Thoracic aorta (tissue), 2 donors: ENCODE data around the gene GPR156. TPM values are rescaled to one million over a fixed set of nuclear protein-coding genes. Genes with fewer than 3 reads are reported as not detected.

Source experiments
- ATAC-seq: fragments of 150-250 bp; one replicate; pipeline ENCODE4 v1.8.0; 2017; ENCODE audit warnings: low read depth; ENCODE audit not compliant: insufficient number of reproducible peaks, low FRiP score
- DNase-seq: peaks from one replicate; pipeline ENCODE4 v3.0.0-alpha.2; 2020; ENCODE audit warnings: low spot score
- H3K27ac ChIP-seq, 2 donors: fragments of 200-600 bp; sonication (generic); 1 replicate in 1 of 2; 2 replicates in 1 of 2; pipeline ENCODE4 v1.5.1; 2016; ENCODE audit warnings: mild to moderate bottlenecking in 2 of 2, moderate library complexity in 2 of 2
- H3K27me3 ChIP-seq: fragments of 200-600 bp; sonication (generic); replicated peaks from 2 replicates; pipeline ENCODE4 v1.6.0; 2016; ENCODE audit warnings: mild to moderate bottlenecking; ENCODE audit not compliant: insufficient read depth
- H3K36me3 ChIP-seq: fragments of 200-600 bp; sonication (generic); one replicate; pipeline ENCODE4 v1.5.1; 2016
- H3K4me1 ChIP-seq, 2 donors: fragments of 200-600 bp; sonication (generic); 1 replicate in 1 of 2; 2 replicates in 1 of 2; pipeline versions ENCODE4 v1.5.1 to v1.6.0; 2016; ENCODE audit warnings: low read depth in 2 of 2, mild to moderate bottlenecking in 1 of 2; ENCODE audit not compliant: control insufficient read depth in 1 of 2
- H3K4me3 ChIP-seq: fragments of 200-600 bp; sonication (generic); 2 replicates; pipeline ENCODE4 v1.5.1; 2016; ENCODE audit warnings: mild to moderate bottlenecking
- H3K9me3 ChIP-seq: fragments of 200-600 bp; sonication (generic); 2 replicates; pipeline ENCODE4 v1.5.1; 2016
- total RNA-seq, 2 donors: library from RNA; depleted of rRNA; stranded (reverse); fragments of >200 nt; gene quantifications; one replicate each; pipeline versions ENCODE4 v1.1.0 to v1.2.3, GENCODE V29; 2016
- TF ChIP-seq, protein P1 (sequence below): fragments of 200-600 bp; sonication (generic); IDR thresholded peaks from one replicate; pipeline ENCODE4 v1.5.1; 2019; ENCODE audit warnings: antibody characterized with exemption

The GPR156 gene
- total RNA-seq, 2 donors from 2014 or later = 0.27 to 0.35 TPM

DNA sequence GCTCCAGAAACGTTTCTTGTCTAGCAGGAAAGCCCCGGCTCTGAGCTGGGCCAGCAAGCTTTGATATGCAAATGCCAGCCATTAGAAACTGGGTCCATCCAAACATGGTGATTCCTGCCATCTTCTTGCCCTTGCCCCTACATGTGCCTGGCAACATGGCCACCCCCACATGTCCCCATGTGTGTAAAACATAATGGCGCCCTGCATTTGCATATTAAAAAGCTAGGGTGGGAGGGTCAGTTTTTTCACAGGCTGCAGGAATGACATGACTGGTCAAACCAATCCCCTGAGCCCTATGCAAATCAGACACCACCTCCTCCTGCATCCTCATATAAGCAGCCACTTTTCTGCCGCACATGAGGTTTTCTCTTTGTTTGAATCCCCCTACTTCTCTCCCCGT is 21.2 kb downstream of the GPR156 start:
- H3K27me3 ChIP-seq = no peaks in the 10 kb centered on the region
- H3K4me1 ChIP-seq = no peaks in the 10 kb centered on the region
- TF ChIP-seq, protein P1, sequence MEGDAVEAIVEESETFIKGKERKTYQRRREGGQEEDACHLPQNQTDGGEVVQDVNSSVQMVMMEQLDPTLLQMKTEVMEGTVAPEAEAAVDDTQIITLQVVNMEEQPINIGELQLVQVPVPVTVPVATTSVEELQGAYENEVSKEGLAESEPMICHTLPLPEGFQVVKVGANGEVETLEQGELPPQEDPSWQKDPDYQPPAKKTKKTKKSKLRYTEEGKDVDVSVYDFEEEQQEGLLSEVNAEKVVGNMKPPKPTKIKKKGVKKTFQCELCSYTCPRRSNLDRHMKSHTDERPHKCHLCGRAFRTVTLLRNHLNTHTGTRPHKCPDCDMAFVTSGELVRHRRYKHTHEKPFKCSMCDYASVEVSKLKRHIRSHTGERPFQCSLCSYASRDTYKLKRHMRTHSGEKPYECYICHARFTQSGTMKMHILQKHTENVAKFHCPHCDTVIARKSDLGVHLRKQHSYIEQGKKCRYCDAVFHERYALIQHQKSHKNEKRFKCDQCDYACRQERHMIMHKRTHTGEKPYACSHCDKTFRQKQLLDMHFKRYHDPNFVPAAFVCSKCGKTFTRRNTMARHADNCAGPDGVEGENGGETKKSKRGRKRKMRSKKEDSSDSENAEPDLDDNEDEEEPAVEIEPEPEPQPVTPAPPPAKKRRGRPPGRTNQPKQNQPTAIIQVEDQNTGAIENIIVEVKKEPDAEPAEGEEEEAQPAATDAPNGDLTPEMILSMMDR = no peak
- H3K9me3 ChIP-seq = no peaks in the 10 kb centered on the region
- DNase-seq = no peak
- no peaks in the 10 kb centered on the region for H3K36me3 ChIP-seq
- no peak for ATAC-seq
- H3K27ac ChIP-seq = no peak overlapping the region
- H3K4me3 ChIP-seq = no peak overlapping the region

DNA sequence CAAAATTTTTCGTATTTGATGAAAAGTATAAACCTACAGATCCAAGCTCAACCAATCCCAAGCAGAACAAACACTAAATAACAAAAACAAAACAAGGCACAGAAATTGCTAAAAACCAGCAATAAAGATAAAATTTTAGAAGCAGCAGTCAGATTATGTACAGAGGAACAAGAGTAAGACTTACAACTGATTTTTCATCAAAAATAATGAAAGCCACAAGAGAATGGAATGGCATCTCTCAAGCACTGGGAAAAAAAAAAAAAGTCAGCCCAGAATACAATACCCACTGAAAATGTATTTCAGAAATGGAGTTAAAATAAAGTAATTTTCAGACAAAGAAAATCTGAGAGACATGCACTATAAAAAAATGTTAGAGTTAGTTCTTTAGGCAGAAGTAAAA is 27.0 kb downstream of the GPR156 start:
- ATAC-seq (no peak), DNase-seq (no peak)
- Histone ChIP-seq H3K4me3 (no peak overlapping the region), H3K27ac (no peak overlapping the region), H3K4me1 (no peaks in the 10 kb centered on the region), H3K36me3 (no peaks in the 10 kb centered on the region), H3K27me3 (no peaks in the 10 kb centered on the region), H3K9me3 (peaks cover 3% of the 10 kb centered on the region)
- TF ChIP-seq, protein P1 = no peak

DNA sequence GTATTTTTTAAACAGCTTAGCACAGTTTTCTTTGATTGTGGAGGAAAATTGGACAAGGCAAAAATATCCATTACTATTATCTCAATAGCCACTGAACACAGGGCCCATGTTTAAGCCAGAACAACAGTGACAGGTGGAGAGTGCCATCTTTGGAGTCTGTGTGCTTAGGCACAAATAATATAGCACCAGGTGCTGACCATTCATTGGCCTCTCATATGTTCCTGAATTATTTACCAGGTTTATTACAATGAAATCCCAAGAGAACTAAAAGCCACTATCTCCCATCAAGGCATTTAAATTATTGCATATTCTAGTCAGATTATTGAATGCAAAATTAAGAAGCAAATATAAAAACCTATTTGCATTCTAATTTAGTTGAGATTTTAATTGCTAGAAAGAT is 39.6 kb downstream of the GPR156 start:
- TF ChIP-seq, protein P1 = no peak
- Histone ChIP-seq H3K4me3 (no peak overlapping the region), H3K27me3 (no peaks in the 10 kb centered on the region), H3K27ac (no peak overlapping the region), H3K9me3 (no peaks in the 10 kb centered on the region), H3K36me3 (no peaks in the 10 kb centered on the region), H3K4me1 (no peaks in the 10 kb centered on the region)
- DNase-seq = no peak
- ATAC-seq = no peak

DNA sequence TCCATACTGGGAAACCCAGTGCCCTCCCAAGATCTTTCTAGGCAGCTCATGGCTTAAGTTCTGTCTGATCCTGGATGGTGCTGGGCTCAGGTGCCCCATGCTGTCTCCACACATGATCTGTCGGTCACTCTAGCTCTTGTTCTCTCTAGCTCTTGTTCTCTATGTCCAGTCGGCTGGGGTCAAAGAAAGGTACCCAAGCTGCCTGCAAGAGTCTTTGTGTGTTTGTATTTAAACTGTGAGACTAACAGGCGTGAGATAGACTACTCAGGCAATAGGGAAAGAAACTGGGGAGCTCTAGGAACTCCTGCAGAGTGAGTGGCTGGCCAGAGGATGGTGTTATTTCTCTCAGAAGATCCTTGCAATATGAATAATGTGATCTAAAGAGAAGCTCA is 40.2 kb downstream of the GPR156 start:
- Histone ChIP-seq H3K4me1 (no peaks in the 10 kb centered on the region), H3K9me3 (no peaks in the 10 kb centered on the region), H3K4me3 (no peak overlapping the region), H3K36me3 (no peaks in the 10 kb centered on the region), H3K27me3 (no peaks in the 10 kb centered on the region), H3K27ac (no peak overlapping the region)
- DNase-seq = no peak
- TF ChIP-seq, protein P1 = no peak
- ATAC-seq = no peak

DNA sequence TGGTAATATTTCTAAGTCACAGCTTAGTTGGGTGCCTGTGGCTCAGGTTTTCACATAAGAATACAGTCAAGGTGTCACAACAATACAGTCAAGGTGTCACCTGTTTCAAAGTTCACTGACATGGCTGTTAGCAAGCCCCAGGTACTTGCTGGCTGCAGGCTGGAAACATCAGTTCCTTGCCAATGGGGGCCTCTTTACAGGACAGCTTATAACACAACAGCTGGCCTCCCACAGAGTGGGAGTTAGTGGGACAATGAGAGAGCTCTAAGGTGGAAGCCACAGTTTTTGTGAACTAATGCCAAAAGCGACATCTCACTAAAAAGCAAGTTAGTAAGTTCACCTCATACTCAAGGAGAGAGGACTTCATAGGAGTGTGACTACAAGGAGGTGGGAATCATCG is 45.4 kb downstream of the GPR156 start:
- Histone ChIP-seq H3K4me3 (no peak overlapping the region), H3K27me3 (no peaks in the 10 kb centered on the region), H3K9me3 (no peaks in the 10 kb centered on the region), H3K27ac (no peak overlapping the region), H3K4me1 (no peaks in the 10 kb centered on the region), H3K36me3 (no peaks in the 10 kb centered on the region)
- DNase-seq (no peak), ATAC-seq (no peak)
- TF ChIP-seq, protein P1 = no peak
